ENCODE measurements around the gene TARDBP. TPM values are rescaled to one million over a fixed set of nuclear protein-coding genes. Genes with fewer than 3 reads are reported as not detected.
A peak's percentile ranks its signal among the peaks of the same experiment; 100 is the strongest.

TARDBP gene
- 100 to 1,000 TPM; 124 to 130 TPM for total RNA-seq
- long read RNA-seq, donor 1, full-length matches to known transcripts: 29 of 38 reads
- long read RNA-seq, donor 1, partial matches to known transcripts: 7 of 38 reads
- long read RNA-seq, donor 1, other reads (novel, unspliced or antisense): 2 of 38 reads
- long read RNA-seq, donor 2, full-length matches to known transcripts: 52 of 59 reads
- long read RNA-seq, donor 2, partial matches to known transcripts: 1 of 59 reads
- long read RNA-seq, donor 2, other reads (novel, unspliced or antisense): 6 of 59 reads

- DNase-seq (ENCODE audit: low spot score): peak; percentile 97
- intact Hi-C loops (cut with DNase I): no loop called here
Measured at GRCh38 chr1:11012260-11013159, at the start of gene TARDBP. Gene TARDBP, plus strand, starts transcription at chr1:11012654. Its CDS starts 1,074 bp downstream, at chr1:11013728.

- intact Hi-C loops (cut with DNase I): no loop called here
- DNase-seq (ENCODE audit: low spot score): no peak
Measured at GRCh38 chr1:10965546-10966226, 46.8 kb upstream of the TARDBP start.

GRCh38 chr1:10967090-10967489 is 45.4 kb upstream of the TARDBP start:
- no peak for DNase-seq (ENCODE audit: low spot score)
- intact Hi-C loops (cut with DNase I): no loop called here

GRCh38 chr1:10968411-10968826 is 44.0 kb upstream of the TARDBP start:
- intact Hi-C loops (cut with DNase I): no loop called here
- no peak for DNase-seq (ENCODE audit: low spot score)

GRCh38 chr1:10969267-10969970 is 43.0 kb upstream of the TARDBP start:
- intact Hi-C loops (cut with DNase I): no loop called here
- DNase-seq (ENCODE audit: low spot score): no peak

- intact Hi-C loops (cut with DNase I): no loop called here
- no peak for DNase-seq (ENCODE audit: low spot score)
Measured at GRCh38 chr1:10969971-10970332, 42.5 kb upstream of the TARDBP start.

GRCh38 chr1:10973552-10973951 is 38.9 kb upstream of the TARDBP start:
- DNase-seq (ENCODE audit: low spot score): no peak
- intact Hi-C loops (cut with DNase I): no loop called here

GRCh38 chr1:10973956-10974881 is 38.2 kb upstream of the TARDBP start:
- DNase-seq (ENCODE audit: low spot score): no peak
- intact Hi-C loops (cut with DNase I): no loop called here

- intact Hi-C loops (cut with DNase I): no loop called here
- DNase-seq (ENCODE audit: low spot score): no peak
Measured at GRCh38 chr1:10975567-10976326, 36.7 kb upstream of the TARDBP start.

- DNase-seq (ENCODE audit: low spot score): no peak
- intact Hi-C loops (cut with DNase I): no loop called here
Measured at GRCh38 chr1:10978719-10979118, 33.7 kb upstream of the TARDBP start.

GRCh38 chr1:10979483-10979920 is 33.0 kb upstream of the TARDBP start:
- DNase-seq (ENCODE audit: low spot score): no peak
- intact Hi-C loops (cut with DNase I): no loop called here

GRCh38 chr1:10980094-10980577 is 32.3 kb upstream of the TARDBP start:
- intact Hi-C loops (cut with DNase I): no loop called here
- DNase-seq (ENCODE audit: low spot score): peak; percentile 92

- DNase-seq (ENCODE audit: low spot score): peak; percentile 85
- intact Hi-C loops (cut with DNase I): no loop called here
Measured at GRCh38 chr1:10980841-10981727, 31.4 kb upstream of the TARDBP start.

- no peak for DNase-seq (ENCODE audit: low spot score)
- intact Hi-C loops (cut with DNase I): no loop called here
Measured at GRCh38 chr1:10986525-10986890, 25.9 kb upstream of the TARDBP start.

GRCh38 chr1:10987840-10988417 is 24.5 kb upstream of the TARDBP start:
- DNase-seq (ENCODE audit: low spot score): no peak
- intact Hi-C loops (cut with DNase I): no loop called here

GRCh38 chr1:10989095-10989494 is 23.4 kb upstream of the TARDBP start:
- intact Hi-C loops (cut with DNase I): no loop called here
- no peak for DNase-seq (ENCODE audit: low spot score)
